ENCODE results near the gene BMF.

DNA sequence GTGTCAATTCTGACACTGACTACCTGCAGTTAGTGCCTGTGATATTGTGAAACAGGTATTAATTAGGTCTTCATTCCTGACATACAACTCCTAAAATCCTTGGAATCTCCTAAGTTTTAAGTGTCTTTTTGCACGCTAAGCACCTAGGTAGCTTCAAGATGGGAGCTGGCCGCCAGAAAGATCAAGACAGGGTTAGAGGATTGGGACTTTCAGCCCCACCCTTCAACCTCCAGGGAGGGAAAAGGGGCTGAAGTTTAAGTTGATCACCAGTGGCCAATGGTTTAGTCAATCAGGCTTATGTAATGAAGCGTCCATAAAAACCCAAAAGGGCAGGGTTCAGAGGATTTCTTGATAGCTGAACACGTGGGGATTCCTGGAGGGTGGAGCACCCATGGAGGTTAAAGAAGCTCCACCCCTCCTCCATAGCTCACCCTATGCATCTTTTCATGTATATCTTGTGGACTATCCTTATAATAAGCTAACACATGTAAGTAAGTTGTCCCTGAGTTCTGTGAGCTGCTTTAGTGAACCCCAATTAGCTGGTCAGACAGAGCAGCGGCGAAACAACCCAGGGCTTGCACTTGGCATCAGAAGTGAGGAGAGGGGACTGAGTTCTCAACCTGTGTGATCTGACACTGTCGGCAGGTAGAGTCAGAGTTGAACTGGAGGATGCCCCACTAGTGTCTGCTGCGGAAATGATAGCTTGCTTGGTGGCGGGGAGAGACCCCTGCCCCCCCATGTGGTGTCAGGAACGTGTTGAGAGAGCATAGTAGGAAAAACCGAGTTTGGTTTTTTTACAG is 56.9 kb downstream of the BMF start:
- TF ChIP-seq, protein P1, sequence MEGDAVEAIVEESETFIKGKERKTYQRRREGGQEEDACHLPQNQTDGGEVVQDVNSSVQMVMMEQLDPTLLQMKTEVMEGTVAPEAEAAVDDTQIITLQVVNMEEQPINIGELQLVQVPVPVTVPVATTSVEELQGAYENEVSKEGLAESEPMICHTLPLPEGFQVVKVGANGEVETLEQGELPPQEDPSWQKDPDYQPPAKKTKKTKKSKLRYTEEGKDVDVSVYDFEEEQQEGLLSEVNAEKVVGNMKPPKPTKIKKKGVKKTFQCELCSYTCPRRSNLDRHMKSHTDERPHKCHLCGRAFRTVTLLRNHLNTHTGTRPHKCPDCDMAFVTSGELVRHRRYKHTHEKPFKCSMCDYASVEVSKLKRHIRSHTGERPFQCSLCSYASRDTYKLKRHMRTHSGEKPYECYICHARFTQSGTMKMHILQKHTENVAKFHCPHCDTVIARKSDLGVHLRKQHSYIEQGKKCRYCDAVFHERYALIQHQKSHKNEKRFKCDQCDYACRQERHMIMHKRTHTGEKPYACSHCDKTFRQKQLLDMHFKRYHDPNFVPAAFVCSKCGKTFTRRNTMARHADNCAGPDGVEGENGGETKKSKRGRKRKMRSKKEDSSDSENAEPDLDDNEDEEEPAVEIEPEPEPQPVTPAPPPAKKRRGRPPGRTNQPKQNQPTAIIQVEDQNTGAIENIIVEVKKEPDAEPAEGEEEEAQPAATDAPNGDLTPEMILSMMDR (IDR thresholded peaks at IDR 0.05), result no peak
- no peak for TF ChIP-seq POLR2A (IDR thresholded peaks at IDR 0.05)
